HEK293T (cell line): ENCODE results near the gene ILKAP.

Experiments used
- BHLHE40 ChIP-seq: fragments of 450-650 bp; IDR thresholded peaks from 2 replicates; pipeline ENCODE4 v1.6.1; 2016; ENCODE audit warnings: mild to moderate bottlenecking, moderate library complexity, borderline replicate concordance
- CTBP1 ChIP-seq: fragments of 450-650 bp; IDR thresholded peaks from 2 replicates; pipeline ENCODE4 v1.6.1; 2016; ENCODE audit warnings: borderline replicate concordance
- FOXA1 ChIP-seq: fragments of 450-650 bp; IDR thresholded peaks from 2 replicates; pipeline ENCODE4 v1.6.1; 2016; ENCODE audit warnings: mild to moderate bottlenecking
- FOXK2 ChIP-seq: fragments of 450-650 bp; IDR thresholded peaks from 2 replicates; pipeline ENCODE4 v1.6.1; 2016; ENCODE audit warnings: mild to moderate bottlenecking
- FOXM1 ChIP-seq: fragments of 450-650 bp; IDR thresholded peaks from 2 replicates; pipeline ENCODE4 v1.6.1; 2017; ENCODE audit warnings: mild to moderate bottlenecking, borderline replicate concordance
- HDGF ChIP-seq: fragments of 450-650 bp; IDR thresholded peaks from 2 replicates; pipeline ENCODE4 v1.6.1; 2017; ENCODE audit warnings: antibody characterized with exemption, borderline replicate concordance
- L3MBTL2 ChIP-seq: fragments of 450-650 bp; conservative IDR thresholded peaks from 2 replicates; pipeline ENCODE4 v1.6.1; 2016; ENCODE audit warnings: mild to moderate bottlenecking
- LEF1 ChIP-seq: fragments of 450-650 bp; IDR thresholded peaks from 2 replicates; pipeline ENCODE4 v1.6.1; 2017; ENCODE audit warnings: mild to moderate bottlenecking, borderline replicate concordance
- NFRKB ChIP-seq: fragments of 450-650 bp; IDR thresholded peaks from 2 replicates; pipeline ENCODE4 v1.6.1; 2016; ENCODE audit warnings: mild to moderate bottlenecking, moderate library complexity
- PKNOX1 ChIP-seq: fragments of 450-650 bp; IDR thresholded peaks from 2 replicates; pipeline ENCODE4 v1.6.1; 2016
- SP1 ChIP-seq: fragments of 450-650 bp; IDR thresholded peaks from 2 replicates; pipeline ENCODE4 v1.6.1; 2017
- SUZ12 ChIP-seq: fragments of 450-650 bp; IDR thresholded peaks from 2 replicates; pipeline ENCODE4 v1.6.1; 2016; ENCODE audit warnings: mild to moderate bottlenecking
- TARDBP ChIP-seq: fragments of 450-650 bp; IDR thresholded peaks from 2 replicates; pipeline ENCODE4 v1.6.1; 2016

- TF ChIP-seq FOXK2, result no peak
- TF ChIP-seq HDGF, result no peak
- TF ChIP-seq SP1, result no peak
- no peak for TF ChIP-seq SUZ12
- TF ChIP-seq BHLHE40, result no peak
- TF ChIP-seq L3MBTL2, result no peak
- no peak for TF ChIP-seq CTBP1
- no peak for TF ChIP-seq PKNOX1
- no peak for TF ChIP-seq TARDBP
- TF ChIP-seq NFRKB, result no peak
- no peak for TF ChIP-seq LEF1
- no peak for TF ChIP-seq FOXA1
- TF ChIP-seq FOXM1, result no peak
Observed at GRCh38 chr2:238231251-238231793, 27.8 kb upstream of the ILKAP start.
